ENCODE results near the gene SDF2. TPM values are rescaled to one million over a fixed set of nuclear protein-coding genes. Genes with fewer than 3 reads are reported as not detected.

Gene SDF2
- total and polyA plus RNA-seq, 2 experiments from 2014 or later: 32.5 to 54.6 TPM

DNA sequence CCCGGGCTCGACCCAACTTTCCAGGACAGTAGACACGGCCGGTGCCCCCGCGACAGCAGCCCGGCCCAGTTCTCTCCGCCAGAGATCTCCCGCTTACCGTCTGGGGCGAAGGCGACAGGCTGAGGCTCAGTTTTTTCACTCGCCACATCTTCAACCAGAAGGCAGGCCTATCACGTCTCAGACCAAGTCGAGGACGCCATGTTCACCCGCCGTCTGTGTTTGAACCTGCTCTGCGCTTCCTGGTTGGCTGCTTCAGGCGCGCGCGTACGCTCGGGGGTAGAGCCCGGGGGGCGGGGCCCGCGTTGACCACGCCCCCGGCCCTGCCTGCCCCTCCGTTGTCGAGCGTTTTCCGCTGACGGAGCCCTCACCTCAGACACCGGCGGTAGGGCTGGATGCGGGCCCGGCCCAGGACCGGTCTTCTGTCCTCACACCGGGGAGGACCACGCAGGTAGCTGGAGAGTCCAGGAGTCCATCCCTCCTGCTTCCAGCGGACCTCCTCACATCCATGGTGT is 62.9 kb downstream of the SDF2 start, which contains the start of gene SPAG5:
SPAG5 (minus strand) TSS at position 227 of the 512 bp plus-strand sequence; CDS start at position 148, 79 bp downstream.
- Histone ChIP-seq H3K4me3 (peak within 1 kb of the TSS; percentile 94), H3K4me2 (peak within 1 kb of the TSS; percentile 98), H3K79me2 (replicated peaks; ENCODE audit: insufficient read depth) (peaks cover 41% of the 10 kb centered on the region), H3K36me3 (ENCODE audit: insufficient read depth) (peaks cover 21% of the 10 kb centered on the region; the same call in 1 of the 2 replicates), H2AFZ (peak within 1 kb of the TSS; percentile 98), H3K4me1 (ENCODE audit: insufficient read depth) (peaks cover 8% of the 10 kb centered on the region), H3K9me2 (ENCODE audit: insufficient read depth) (no peaks in the 10 kb centered on the region), H3F3A (replicated peaks; ENCODE audit: low read depth) (peaks cover 17% of the 10 kb centered on the region), H3K27me3 (ENCODE audit: insufficient read depth) (no peaks in the 10 kb centered on the region), H4K20me1 (replicated peaks; ENCODE audit: insufficient read depth) (peaks cover 3% of the 10 kb centered on the region; the same call in 1 of the 2 replicates), H3K27ac (ENCODE audit: low read depth) (peak within 1 kb of the TSS; percentile 89)
- H3K4me3 Mint-ChIP-seq: peak within 1 kb of the TSS; percentile 92
- peaks cover 30% of the 10 kb centered on the region for H3K36me3 Mint-ChIP-seq (ENCODE audit: low read depth)
- DNase-seq (ENCODE audit: low spot score) (peak; percentile 97), ATAC-seq (peak; percentile 92)
- H3K4me1 Mint-ChIP-seq: peaks cover 12% of the 10 kb centered on the region
- H3K9me3 Mint-ChIP-seq: no peaks in the 10 kb centered on the region
- TF ChIP-seq ZNF114 (CRISPR knock-in tag; IDR thresholded peaks at IDR 0.05) (no peak), CREB1 (CRISPR knock-in tag; IDR thresholded peaks at IDR 0.05; ENCODE audit: low read depth) (peak; percentile 58; the same call in 1 of the 2 replicates), POLR2AphosphoS5 (IDR thresholded peaks at IDR 0.05; ENCODE audit: low read depth) (peak; percentile 91)
- TF ChIP-seq, protein P1, sequence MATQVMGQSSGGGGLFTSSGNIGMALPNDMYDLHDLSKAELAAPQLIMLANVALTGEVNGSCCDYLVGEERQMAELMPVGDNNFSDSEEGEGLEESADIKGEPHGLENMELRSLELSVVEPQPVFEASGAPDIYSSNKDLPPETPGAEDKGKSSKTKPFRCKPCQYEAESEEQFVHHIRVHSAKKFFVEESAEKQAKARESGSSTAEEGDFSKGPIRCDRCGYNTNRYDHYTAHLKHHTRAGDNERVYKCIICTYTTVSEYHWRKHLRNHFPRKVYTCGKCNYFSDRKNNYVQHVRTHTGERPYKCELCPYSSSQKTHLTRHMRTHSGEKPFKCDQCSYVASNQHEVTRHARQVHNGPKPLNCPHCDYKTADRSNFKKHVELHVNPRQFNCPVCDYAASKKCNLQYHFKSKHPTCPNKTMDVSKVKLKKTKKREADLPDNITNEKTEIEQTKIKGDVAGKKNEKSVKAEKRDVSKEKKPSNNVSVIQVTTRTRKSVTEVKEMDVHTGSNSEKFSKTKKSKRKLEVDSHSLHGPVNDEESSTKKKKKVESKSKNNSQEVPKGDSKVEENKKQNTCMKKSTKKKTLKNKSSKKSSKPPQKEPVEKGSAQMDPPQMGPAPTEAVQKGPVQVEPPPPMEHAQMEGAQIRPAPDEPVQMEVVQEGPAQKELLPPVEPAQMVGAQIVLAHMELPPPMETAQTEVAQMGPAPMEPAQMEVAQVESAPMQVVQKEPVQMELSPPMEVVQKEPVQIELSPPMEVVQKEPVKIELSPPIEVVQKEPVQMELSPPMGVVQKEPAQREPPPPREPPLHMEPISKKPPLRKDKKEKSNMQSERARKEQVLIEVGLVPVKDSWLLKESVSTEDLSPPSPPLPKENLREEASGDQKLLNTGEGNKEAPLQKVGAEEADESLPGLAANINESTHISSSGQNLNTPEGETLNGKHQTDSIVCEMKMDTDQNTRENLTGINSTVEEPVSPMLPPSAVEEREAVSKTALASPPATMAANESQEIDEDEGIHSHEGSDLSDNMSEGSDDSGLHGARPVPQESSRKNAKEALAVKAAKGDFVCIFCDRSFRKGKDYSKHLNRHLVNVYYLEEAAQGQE (IDR thresholded peaks at IDR 0.05; ENCODE audit: unreplicated experiment): no peak
- peaks cover 10% of the 10 kb centered on the region for H3K27me3 Mint-ChIP-seq (ENCODE audit: insufficient read depth, low read depth, poor library complexity)
- peak within 1 kb of the TSS; percentile 97 for H3K27ac Mint-ChIP-seq

GRCh38 chr17:28598389-28598788 is 63.3 kb downstream of the SDF2 start:
- Histone ChIP-seq H3F3A (replicated peaks; ENCODE audit: low read depth) (peaks cover 17% of the 10 kb centered on the region), H2AFZ (peak overlapping the region; percentile 98), H3K4me1 (ENCODE audit: insufficient read depth) (peaks cover 8% of the 10 kb centered on the region), H3K79me2 (replicated peaks; ENCODE audit: insufficient read depth) (peaks cover 43% of the 10 kb centered on the region), H3K9me2 (ENCODE audit: insufficient read depth) (no peaks in the 10 kb centered on the region), H3K27ac (ENCODE audit: low read depth) (peak overlapping the region; percentile 89), H3K36me3 (ENCODE audit: insufficient read depth) (peaks cover 22% of the 10 kb centered on the region; the same call in 1 of the 2 replicates), H4K20me1 (replicated peaks; ENCODE audit: insufficient read depth) (peaks cover 5% of the 10 kb centered on the region; the same call in 1 of the 2 replicates), H3K4me2 (peak overlapping the region; percentile 98), H3K4me3 (peak overlapping the region; percentile 94), H3K27me3 (ENCODE audit: insufficient read depth) (no peaks in the 10 kb centered on the region)
- peak overlapping the region; percentile 97 for H3K27ac Mint-ChIP-seq
- H3K9me3 Mint-ChIP-seq: no peaks in the 10 kb centered on the region
- peaks cover 12% of the 10 kb centered on the region for H3K4me1 Mint-ChIP-seq
- DNase-seq (ENCODE audit: low spot score) (no peak), ATAC-seq (peak; percentile 41)
- peak overlapping the region; percentile 92 for H3K4me3 Mint-ChIP-seq
- no peak for TF ChIP-seq EZH2phosphoT487 (IDR thresholded peaks at IDR 0.05; ENCODE audit: unreplicated experiment)
- peaks cover 28% of the 10 kb centered on the region for H3K36me3 Mint-ChIP-seq (ENCODE audit: low read depth)
- H3K27me3 Mint-ChIP-seq (ENCODE audit: insufficient read depth, low read depth, poor library complexity): peaks cover 10% of the 10 kb centered on the region

Other genes with a start within 250 kb of the SDF2 start
- not detected in 2 replicates for gene SLC13A2, start 188.3 kb downstream of the SDF2 start, total RNA-seq (2014; rRNA removed; shearing (Covaris generic))
- not detected in 2 replicates for gene SLC13A2, start 188.3 kb downstream of the SDF2 start, polyA plus RNA-seq (2016; fragmentation: Nextera tagmentation; extraction: Ambion mirVana)
- not detected in 2 replicates for gene FOXN1, start 155.6 kb downstream of the SDF2 start, total RNA-seq (2014; rRNA removed; shearing (Covaris generic))
- not detected in 2 replicates for gene FOXN1, start 155.6 kb downstream of the SDF2 start, polyA plus RNA-seq (2016; fragmentation: Nextera tagmentation; extraction: Ambion mirVana)
- gene UNC119, start 109.3 kb downstream of the SDF2 start, total RNA-seq (2014; rRNA removed; shearing (Covaris generic)): 78.4 and 93.5 TPM in 2 replicates
- gene UNC119, start 109.3 kb downstream of the SDF2 start, polyA plus RNA-seq (2016; fragmentation: Nextera tagmentation; extraction: Ambion mirVana): 36.9 and 39.0 TPM in 2 replicates
- 52.1 and 53.2 TPM in 2 replicates for gene PIGS, start 90.4 kb downstream of the SDF2 start, total RNA-seq (2014; rRNA removed; shearing (Covaris generic))
- 15.5 and 16.4 TPM in 2 replicates for gene PIGS, start 90.4 kb downstream of the SDF2 start, polyA plus RNA-seq (2016; fragmentation: Nextera tagmentation; extraction: Ambion mirVana)
- 157 and 183 TPM in 2 replicates for gene ALDOC, start 85.0 kb downstream of the SDF2 start, total RNA-seq (2014; rRNA removed; shearing (Covaris generic))
- 33.3 and 33.5 TPM in 2 replicates for gene ALDOC, start 85.0 kb downstream of the SDF2 start, polyA plus RNA-seq (2016; fragmentation: Nextera tagmentation; extraction: Ambion mirVana)
- gene SPAG5, start 62.9 kb downstream of the SDF2 start, total RNA-seq (2014; rRNA removed; shearing (Covaris generic)): 87.3 and 99.6 TPM in 2 replicates
- 99.3 and 104 TPM in 2 replicates for gene SPAG5, start 62.9 kb downstream of the SDF2 start, polyA plus RNA-seq (2016; fragmentation: Nextera tagmentation; extraction: Ambion mirVana)
- gene RSKR, start 47.7 kb downstream of the SDF2 start, total RNA-seq (2014; rRNA removed; shearing (Covaris generic)): 38.8 and 41.4 TPM in 2 replicates
- 4.7 and 7.5 TPM in 2 replicates for gene RSKR, start 47.7 kb downstream of the SDF2 start, polyA plus RNA-seq (2016; fragmentation: Nextera tagmentation; extraction: Ambion mirVana)
- 166 and 176 TPM in 2 replicates for gene BLTP2, start 16.7 kb downstream of the SDF2 start, total RNA-seq (2014; rRNA removed; shearing (Covaris generic))
- gene BLTP2, start 16.7 kb downstream of the SDF2 start, polyA plus RNA-seq (2016; fragmentation: Nextera tagmentation; extraction: Ambion mirVana): 58.6 and 71.0 TPM in 2 replicates
- gene SUPT6H, start 299 bp upstream of the SDF2 start, total RNA-seq (2014; rRNA removed; shearing (Covaris generic)): 47.1 and 70.7 TPM in 2 replicates
- 17.8 and 22.2 TPM in 2 replicates for gene SUPT6H, start 299 bp upstream of the SDF2 start, polyA plus RNA-seq (2016; fragmentation: Nextera tagmentation; extraction: Ambion mirVana)
- gene PROCA1, start 50.0 kb upstream of the SDF2 start, total RNA-seq (2014; rRNA removed; shearing (Covaris generic)): 10.0 and 11.3 TPM in 2 replicates
- gene PROCA1, start 50.0 kb upstream of the SDF2 start, polyA plus RNA-seq (2016; fragmentation: Nextera tagmentation; extraction: Ambion mirVana): 14.4 and 14.9 TPM in 2 replicates
- 381 and 394 TPM in 2 replicates for gene RAB34, start 56.0 kb upstream of the SDF2 start, total RNA-seq (2014; rRNA removed; shearing (Covaris generic))
- gene RAB34, start 56.0 kb upstream of the SDF2 start, polyA plus RNA-seq (2016; fragmentation: Nextera tagmentation; extraction: Ambion mirVana): 174 and 184 TPM in 2 replicates
- gene RPL23A, start 58.1 kb upstream of the SDF2 start, total RNA-seq (2014; rRNA removed; shearing (Covaris generic)): 592 and 656 TPM in 2 replicates
- 1,994 and 2,198 TPM in 2 replicates for gene RPL23A, start 58.1 kb upstream of the SDF2 start, polyA plus RNA-seq (2016; fragmentation: Nextera tagmentation; extraction: Ambion mirVana)
- gene TLCD1, start 64.3 kb upstream of the SDF2 start, total RNA-seq (2014; rRNA removed; shearing (Covaris generic)): 16.9 and 26.5 TPM in 2 replicates
- gene TLCD1, start 64.3 kb upstream of the SDF2 start, polyA plus RNA-seq (2016; fragmentation: Nextera tagmentation; extraction: Ambion mirVana): 47.0 and 47.7 TPM in 2 replicates
- 13.2 and 14.9 TPM in 2 replicates for gene NEK8, start 66.9 kb upstream of the SDF2 start, total RNA-seq (2014; rRNA removed; shearing (Covaris generic))
- 8.9 and 10.0 TPM in 2 replicates for gene NEK8, start 66.9 kb upstream of the SDF2 start, polyA plus RNA-seq (2016; fragmentation: Nextera tagmentation; extraction: Ambion mirVana)
- 117 and 152 TPM in 2 replicates for gene TRAF4, start 82.1 kb upstream of the SDF2 start, total RNA-seq (2014; rRNA removed; shearing (Covaris generic))
- 59.0 and 63.5 TPM in 2 replicates for gene TRAF4, start 82.1 kb upstream of the SDF2 start, polyA plus RNA-seq (2016; fragmentation: Nextera tagmentation; extraction: Ambion mirVana)
- 78.5 and 87.3 TPM in 2 replicates for gene FAM222B, start 180.9 kb upstream of the SDF2 start, total RNA-seq (2014; rRNA removed; shearing (Covaris generic))
- 61.8 and 63.7 TPM in 2 replicates for gene FAM222B, start 180.9 kb upstream of the SDF2 start, polyA plus RNA-seq (2016; fragmentation: Nextera tagmentation; extraction: Ambion mirVana)
- 118 and 121 TPM in 2 replicates for gene ERAL1, start 193.1 kb upstream of the SDF2 start, total RNA-seq (2014; rRNA removed; shearing (Covaris generic))
- gene ERAL1, start 193.1 kb upstream of the SDF2 start, polyA plus RNA-seq (2016; fragmentation: Nextera tagmentation; extraction: Ambion mirVana): 77.1 and 77.5 TPM in 2 replicates
- 66.1 and 66.3 TPM in 2 replicates for gene FLOT2, start 235.8 kb upstream of the SDF2 start, total RNA-seq (2014; rRNA removed; shearing (Covaris generic))
- gene FLOT2, start 235.8 kb upstream of the SDF2 start, polyA plus RNA-seq (2016; fragmentation: Nextera tagmentation; extraction: Ambion mirVana): 49.8 and 51.0 TPM in 2 replicates
- gene DHRS13, start 241.2 kb upstream of the SDF2 start, total RNA-seq (2014; rRNA removed; shearing (Covaris generic)): 31.3 and 34.2 TPM in 2 replicates
- gene DHRS13, start 241.2 kb upstream of the SDF2 start, polyA plus RNA-seq (2016; fragmentation: Nextera tagmentation; extraction: Ambion mirVana): 5.4 and 7.0 TPM in 2 replicates

Data from GM23338 (cell line).